Stomach (tissue), 9 donors: ENCODE measurements around the gene FAM117A. TPM values are rescaled to one million over a fixed set of nuclear protein-coding genes. Genes with fewer than 3 reads are reported as not detected.

Experiments
- DNase-seq, 2 donors: peaks; one replicate each; pipeline versions ENCODE4 v3.0.0 to v3.0.0-alpha.2; 2013 to 2019
- H3K27ac ChIP-seq, 5 donors: fragments of 200-600 bp in 4 of 5; sonication (generic) in 4 of 5; one replicate each; pipeline ENCODE4 v1.5.1; 2013 to 2019; ENCODE audit warnings: mild to moderate bottlenecking in 1 of 5, moderate library complexity in 1 of 5
- H3K27me3 ChIP-seq, 3 donors: fragments of 200-600 bp; sonication (generic); one replicate each; pipeline ENCODE4 v1.5.1; 2017 to 2019; ENCODE audit warnings: mixed run types in 1 of 3
- H3K36me3 ChIP-seq, 4 donors: fragments of 200-600 bp; sonication (generic); 1 replicate in 3 of 4; 2 replicates in 1 of 4; pipeline ENCODE4 v1.5.1; 2016 to 2019
- H3K4me1 ChIP-seq, 4 donors: fragments of 200-600 bp; sonication (generic); one replicate each; pipeline ENCODE4 v1.5.1; 2016 to 2019
- H3K4me3 ChIP-seq, 4 donors: fragments of 200-600 bp; sonication (generic) in 3 of 4; one replicate each; pipeline ENCODE4 v1.5.1; 2016 to 2019; ENCODE audit warnings: mild to moderate bottlenecking in 1 of 4
- H3K9me3 ChIP-seq, 4 donors: fragments of 200-600 bp; sonication (generic); one replicate each; pipeline ENCODE4 v1.5.1; 2016 to 2019
- EP300 ChIP-seq: sonication (generic); formaldehyde crosslinking; IDR thresholded peaks from one replicate; pipeline ENCODE4 v1.6.1; 2017; ENCODE audit warnings: antibody characterized with exemption
- POLR2A ChIP-seq, 4 donors: fragments of 450-650 bp; IDR thresholded peaks; one replicate each; pipeline ENCODE4 v1.6.1; 2016; ENCODE audit warnings: antibody characterized with exemption in 4 of 4, control low read depth in 2 of 4, mild to moderate bottlenecking in 1 of 4, moderate library complexity in 1 of 4
- POLR2AphosphoS5 ChIP-seq, 3 donors: sonication (generic); formaldehyde crosslinking; IDR thresholded peaks; one replicate each; pipeline ENCODE4 v1.6.1; 2016; ENCODE audit warnings: antibody characterized with exemption in 3 of 3
- WGBS, 5 donors: extraction: QIAGEN DNeasy Blood & Tissue Kit in 3 of 5; methylation state at CpG; one replicate each; pipeline versions ENCODE4 v1.1.5 to v1.1.7; 2013 to 2018; 5-methylcytosine and 5-hydroxymethylcytosine counted together
- intact Hi-C: fragments of 100-400 bp; cut with DNase I; formaldehyde crosslinking; loops from one replicate; pipeline ENCODE4 v1.15.1; 2023; ENCODE audit warnings: low total_unique reads
- polyA plus RNA-seq, 3 donors: library from polyadenylated mRNA; stranded (reverse); fragments of 200-250 nt; gene quantifications; one replicate each; pipeline ENCODE4 v1.2.3, GENCODE V29; 2013
- total RNA-seq, 5 donors: library from RNA; depleted of rRNA; stranded (reverse); fragments of >200 nt; gene quantifications; one replicate each; pipeline versions ENCODE4 v1.1.0 to v1.2.3, GENCODE V29; 2014 to 2016
- TF ChIP-seq, protein P1 (sequence below), 7 experiments: fragments of 450-650 bp in 4 of 7; fragments of 200-600 bp in 3 of 7; sonication (generic) in 3 of 7; IDR thresholded peaks; one replicate each; pipeline ENCODE4 v1.5.1; 2016 to 2019; ENCODE audit warnings: antibody characterized with exemption in 7 of 7, control low read depth in 2 of 7, mild to moderate bottlenecking in 1 of 7
- donor health status: healthy with polysubstance abuse.
- donor health status: Bipolar disorder and iron deficiency.
- donor health status: healthy.

Gene FAM117A
- total and polyA plus RNA-seq, 8 donors: 0.58 to 39.7 (median 6.1) TPM

DNA sequence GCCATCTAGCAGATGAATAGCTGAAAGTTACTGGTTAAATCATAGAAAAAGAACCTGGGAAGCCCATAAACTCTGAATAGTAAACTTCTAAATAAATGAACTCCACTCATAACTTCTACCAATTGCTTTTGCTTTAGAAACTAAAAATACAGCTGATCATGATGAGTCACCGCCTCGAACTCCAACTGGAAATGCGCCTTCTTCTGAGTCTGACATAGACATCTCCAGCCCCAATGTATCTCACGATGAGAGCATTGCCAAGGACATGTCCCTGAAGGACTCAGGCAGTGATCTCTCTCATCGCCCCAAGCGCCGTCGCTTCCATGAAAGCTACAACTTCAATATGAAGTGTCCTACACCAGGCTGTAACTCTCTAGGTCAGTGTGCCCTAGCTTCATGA, 34.3 kb upstream of the FAM117A start:
- intact Hi-C loops: loop anchor here (10.0 kb wide), 1 partner anchor 47 kb away; the partner anchor contains the start of gene TAC4
- H3K9me3 ChIP-seq: no peaks in the 10 kb centered on the region
- 83 to 91% (median 87%) methylated on average over 8 of the region's 8 CpGs for WGBS, 5 donors
- H3K4me3 ChIP-seq: no peak overlapping the region
- TF ChIP-seq, protein P1, sequence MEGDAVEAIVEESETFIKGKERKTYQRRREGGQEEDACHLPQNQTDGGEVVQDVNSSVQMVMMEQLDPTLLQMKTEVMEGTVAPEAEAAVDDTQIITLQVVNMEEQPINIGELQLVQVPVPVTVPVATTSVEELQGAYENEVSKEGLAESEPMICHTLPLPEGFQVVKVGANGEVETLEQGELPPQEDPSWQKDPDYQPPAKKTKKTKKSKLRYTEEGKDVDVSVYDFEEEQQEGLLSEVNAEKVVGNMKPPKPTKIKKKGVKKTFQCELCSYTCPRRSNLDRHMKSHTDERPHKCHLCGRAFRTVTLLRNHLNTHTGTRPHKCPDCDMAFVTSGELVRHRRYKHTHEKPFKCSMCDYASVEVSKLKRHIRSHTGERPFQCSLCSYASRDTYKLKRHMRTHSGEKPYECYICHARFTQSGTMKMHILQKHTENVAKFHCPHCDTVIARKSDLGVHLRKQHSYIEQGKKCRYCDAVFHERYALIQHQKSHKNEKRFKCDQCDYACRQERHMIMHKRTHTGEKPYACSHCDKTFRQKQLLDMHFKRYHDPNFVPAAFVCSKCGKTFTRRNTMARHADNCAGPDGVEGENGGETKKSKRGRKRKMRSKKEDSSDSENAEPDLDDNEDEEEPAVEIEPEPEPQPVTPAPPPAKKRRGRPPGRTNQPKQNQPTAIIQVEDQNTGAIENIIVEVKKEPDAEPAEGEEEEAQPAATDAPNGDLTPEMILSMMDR (IDR thresholded peaks at IDR 0.05): no peak
- TF ChIP-seq POLR2A (IDR thresholded peaks at IDR 0.05) (no peak), EP300 (no peak), POLR2AphosphoS5 (IDR thresholded peaks at IDR 0.05) (no peak)
- H3K4me1 ChIP-seq: peaks cover 0 to 52% (median 26%) of the 10 kb centered on the region in 4 donors
- no peak for DNase-seq
- no peaks in the 10 kb centered on the region for H3K27me3 ChIP-seq
- no peak overlapping the region for H3K27ac ChIP-seq
- H3K36me3 ChIP-seq: peaks cover 72 to 98% (median 98%) of the 10 kb centered on the region in 4 donors

GRCh38 chr17:49795372-49795771, 31.4 kb upstream of the FAM117A start:
- H3K4me1 ChIP-seq: peaks cover 4 to 80% (median 39%) of the 10 kb centered on the region in 4 donors
- H3K9me3 ChIP-seq: no peaks in the 10 kb centered on the region
- DNase-seq: no peak
- no peak overlapping the region for H3K4me3 ChIP-seq
- H3K36me3 ChIP-seq: peaks cover 62 to 92% (median 88%) of the 10 kb centered on the region in 4 donors
- TF ChIP-seq POLR2A (IDR thresholded peaks at IDR 0.05) (no peak), EP300 (no peak), POLR2AphosphoS5 (IDR thresholded peaks at IDR 0.05) (no peak)
- TF ChIP-seq, protein P1 (IDR thresholded peaks at IDR 0.05): no peak
- H3K27me3 ChIP-seq: no peaks in the 10 kb centered on the region
- no peak overlapping the region for H3K27ac ChIP-seq
- intact Hi-C loops: loop anchor here (10.0 kb wide), 1 partner anchor 49 kb away; the partner anchor contains the start of gene TAC4
- 74 to 90% (median 84%) methylated on average over 5 of the region's 5 CpGs for WGBS, 5 donors

DNA sequence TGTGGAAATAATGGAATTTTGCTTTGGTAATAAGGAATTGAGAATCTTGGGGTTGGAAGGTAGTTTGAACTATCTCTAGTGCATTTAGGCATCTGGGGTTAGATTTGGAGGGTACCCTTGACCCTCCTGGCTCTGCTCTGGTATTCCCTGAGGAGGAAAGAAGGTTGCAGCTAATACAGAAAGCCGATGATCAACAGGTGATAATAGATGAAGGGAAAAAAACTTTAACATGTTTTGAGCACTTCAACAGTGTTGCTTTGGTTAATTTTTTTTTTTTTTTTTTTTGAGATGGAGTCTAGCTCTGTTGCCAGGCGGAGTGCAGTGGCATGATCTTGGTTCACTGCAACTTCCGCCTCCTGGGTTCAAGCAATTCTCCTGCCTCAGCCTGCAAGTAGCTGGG, 29.4 kb upstream of the FAM117A start:
- no peak for DNase-seq
- H3K9me3 ChIP-seq: no peaks in the 10 kb centered on the region
- H3K4me3 ChIP-seq: no peak overlapping the region
- H3K27ac ChIP-seq: no peak overlapping the region
- no peaks in the 10 kb centered on the region for H3K27me3 ChIP-seq
- peaks cover 13 to 84% (median 46%) of the 10 kb centered on the region in 4 donors for H3K4me1 ChIP-seq
- intact Hi-C loops: loop anchor here (10.0 kb wide), 1 partner anchor 51 kb away; the partner anchor contains the start of gene TAC4
- no peak for TF ChIP-seq EP300
- TF ChIP-seq, protein P1 (IDR thresholded peaks at IDR 0.05): no peak
- no peak for TF ChIP-seq POLR2AphosphoS5 (IDR thresholded peaks at IDR 0.05)
- TF ChIP-seq POLR2A (IDR thresholded peaks at IDR 0.05): no peak
- H3K36me3 ChIP-seq: peaks cover 43 to 75% (median 70%) of the 10 kb centered on the region in 4 donors
- 79 to 95% (median 93%) methylated on average over 3 of the region's 3 CpGs for WGBS, 5 donors

GRCh38 chr17:49789243-49789578, 25.3 kb upstream of the FAM117A start:
- TF ChIP-seq EP300 (no peak), POLR2AphosphoS5 (IDR thresholded peaks at IDR 0.05) (no peak), POLR2A (IDR thresholded peaks at IDR 0.05) (no peak)
- TF ChIP-seq, protein P1 (IDR thresholded peaks at IDR 0.05): no peak
- WGBS, 5 donors: 2 to 7% (median 2%) methylated on average over 11 to 17 of the region's 17 CpGs
- intact Hi-C loops: no loop called here
- peaks cover 13 to 70% (median 44%) of the 10 kb centered on the region in 4 donors for H3K4me1 ChIP-seq
- H3K27ac ChIP-seq: peak overlapping the region in 3 of 5 donors; percentile 98 to 100 (median 100)
- H3K9me3 ChIP-seq: no peaks in the 10 kb centered on the region
- peak overlapping the region; percentile 69 to 98 (median 90) for H3K4me3 ChIP-seq
- peaks cover 13 to 34% (median 30%) of the 10 kb centered on the region in 4 donors for H3K36me3 ChIP-seq
- DNase-seq: no peak
- no peaks in the 10 kb centered on the region for H3K27me3 ChIP-seq
